Spleen (tissue), 7 donors: Measurements from ENCODE around the gene PIK3CB.

Experiments
- CTCF ChIP-seq, 11 experiments: fragments of 200-600 bp in 7 of 11; fragments of 450-650 bp in 4 of 11; sonication (generic) in 4 of 11; IDR thresholded peaks in 8 of 11; conservative IDR thresholded peaks in 3 of 11; 1 replicate in 7 of 11; 2 replicates in 4 of 11; pipeline versions ENCODE4 v1.4.0 to v1.8.0; 2016 to 2021; ENCODE audit warnings: antibody characterized with exemption in 11 of 11, inconsistent platforms in 4 of 11, mild to moderate bottlenecking in 1 of 11
- POLR2AphosphoS5 ChIP-seq, 3 donors: sonication (generic); formaldehyde crosslinking; IDR thresholded peaks; one replicate each; pipeline ENCODE4 v1.5.1; 2017; ENCODE audit warnings: antibody characterized with exemption in 3 of 3
- donor health status: DM: no; HTN: no; CAD: no; lungs with moderate emphysema.
- donor health status: DM: no; HTN: no; CAD: no.
- donor health status: DM: no; HTN: no; CAD: no.

- TF ChIP-seq CTCF (IDR thresholded peaks at IDR 0.05 in 8 of 11, conservative IDR thresholded peaks at IDR 0.05 in 3 of 11) (peak in 5 of 11 experiments; percentile 5 to 28 (median 19)), POLR2AphosphoS5 (IDR thresholded peaks at IDR 0.05) (no peak)
Measured at GRCh38 chr3:138688871-138689299, 145.8 kb downstream of the PIK3CB start.
